Stimulated activated CD4-positive, alpha-beta T cell treated with anti-CD3 and anti-CD28 coated beads, Interleukin-4, amount 100 ng/mL, for 48 hours (primary cell): ENCODE results near the gene PMF1.

ENCODE experiments used
- DNase-seq, 2 donors: peaks; one replicate each; pipeline ENCODE4 v3.0.0-alpha.2; 2020; ENCODE audit warnings: low read depth in 2 of 2

The PMF1 gene

DNA sequence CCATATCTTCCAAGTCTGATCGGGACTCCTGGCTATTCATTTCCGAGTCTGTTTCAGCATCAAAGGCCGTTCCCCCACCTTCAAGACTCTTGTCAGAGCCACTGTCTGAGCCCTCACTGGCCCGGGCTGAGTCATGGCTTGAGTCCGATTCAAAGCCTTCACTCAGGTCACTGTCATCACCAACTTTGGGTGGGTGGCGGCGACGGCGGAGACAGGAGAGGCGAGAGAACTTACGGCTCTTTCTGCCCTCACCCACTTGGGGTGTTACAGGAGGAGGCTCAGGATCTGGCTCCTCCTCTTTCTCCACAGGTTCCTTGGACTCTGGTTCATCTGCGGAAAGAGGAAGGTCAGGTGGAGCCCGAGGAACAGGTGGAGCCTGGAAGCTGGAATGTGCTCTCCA, 53.2 kb downstream of the PMF1 start:
- DNase-seq, result no peak

DNA sequence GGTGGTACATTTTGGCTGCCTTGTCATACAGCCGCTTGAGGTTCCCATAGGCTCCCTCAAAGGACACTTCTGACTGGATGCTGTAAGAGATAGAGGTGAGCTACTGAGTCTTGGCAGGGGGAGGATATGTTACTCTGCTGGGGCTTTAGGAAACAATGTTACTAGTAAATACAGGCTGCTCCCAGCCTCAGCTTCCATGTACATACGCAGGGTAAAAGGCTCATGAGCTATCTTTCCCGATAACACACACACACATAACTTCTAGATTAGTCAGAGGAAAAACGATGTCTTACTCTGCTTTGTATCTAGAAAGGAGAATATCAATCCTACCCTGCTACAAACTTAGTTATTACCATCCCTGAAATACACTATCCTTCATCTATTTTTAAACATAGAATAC, 55.5 kb downstream of the PMF1 start:
- DNase-seq, result no peak

DNA sequence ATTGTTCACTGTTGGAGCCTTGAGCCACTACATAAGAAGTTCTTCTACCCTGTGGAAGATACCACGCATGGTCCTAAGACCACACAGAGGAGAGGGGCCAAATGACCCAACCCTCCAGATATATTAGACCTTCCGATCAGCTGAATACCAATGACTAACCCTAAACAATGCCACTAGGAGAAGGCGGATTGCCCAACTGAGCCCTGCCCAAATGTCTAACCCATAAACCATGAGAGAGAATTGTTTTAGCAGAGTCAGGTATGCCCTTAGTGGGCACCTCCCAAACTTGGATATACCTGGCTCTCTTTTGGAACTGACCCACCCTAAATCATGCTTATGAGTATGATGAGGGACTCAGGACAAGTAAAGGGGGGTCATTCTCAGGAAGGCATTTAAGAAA, 57.5 kb downstream of the PMF1 start:
- DNase-seq, result no peak

DNA sequence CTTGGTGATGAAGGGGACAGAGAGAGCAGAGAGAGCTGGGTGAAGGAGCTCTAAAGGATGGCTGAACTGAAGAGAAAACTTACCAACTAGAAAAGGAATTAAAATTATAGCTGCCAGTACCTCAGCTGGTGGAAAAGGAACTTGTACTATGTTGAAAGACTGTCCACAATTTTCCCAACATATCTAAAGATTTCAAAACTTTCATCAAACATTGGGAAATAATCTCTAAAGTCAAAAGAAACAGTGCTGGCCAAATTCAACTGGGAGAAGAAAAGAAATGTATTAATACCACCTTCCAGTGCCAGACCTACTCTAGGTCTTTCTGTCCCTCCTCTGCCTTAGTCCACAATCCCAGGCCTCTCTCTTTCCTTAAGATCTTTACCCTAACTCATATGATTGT, 63.7 kb downstream of the PMF1 start:
- DNase-seq, result no peak

DNA sequence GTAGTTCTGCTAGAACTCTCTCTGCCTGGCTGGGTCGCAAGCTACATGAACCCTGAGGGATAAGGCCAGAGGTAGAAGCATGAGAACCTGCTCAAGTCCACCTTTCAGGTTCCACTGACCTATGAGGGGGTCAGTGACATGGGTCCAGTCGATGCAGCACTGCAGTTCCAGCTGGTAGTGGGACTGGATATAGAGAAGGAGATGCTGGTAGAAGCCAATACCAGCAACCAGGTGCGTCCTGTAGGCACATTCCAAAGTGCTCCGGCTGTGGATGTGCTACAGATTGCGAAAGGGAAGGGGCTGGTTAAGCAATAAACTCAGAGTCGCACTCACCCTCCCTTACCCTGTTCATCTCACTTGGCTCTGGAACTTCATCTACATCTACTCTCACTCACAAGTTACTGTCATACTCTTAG, 64.2 kb downstream of the PMF1 start:
- DNase-seq, result no peak

DNA sequence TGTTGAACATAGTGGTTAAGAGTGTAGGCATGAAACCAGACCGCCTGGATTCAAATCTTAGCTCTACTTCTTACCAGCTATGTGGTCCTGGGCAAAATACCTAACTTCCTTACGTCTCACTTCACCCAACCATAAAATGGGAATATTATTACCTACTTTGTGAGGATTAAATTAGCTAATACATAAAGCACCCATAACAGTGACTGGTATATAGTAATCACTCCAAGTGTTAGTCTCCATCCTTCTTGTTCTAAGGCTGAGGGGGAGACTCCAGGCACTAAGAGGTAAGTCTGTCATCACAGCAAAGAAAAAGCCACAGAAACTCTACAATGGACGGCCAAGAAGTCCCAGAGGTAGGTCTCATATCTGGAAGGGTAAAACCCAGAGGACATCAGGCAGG, 67.0 kb downstream of the PMF1 start:
- no peak for DNase-seq

DNA sequence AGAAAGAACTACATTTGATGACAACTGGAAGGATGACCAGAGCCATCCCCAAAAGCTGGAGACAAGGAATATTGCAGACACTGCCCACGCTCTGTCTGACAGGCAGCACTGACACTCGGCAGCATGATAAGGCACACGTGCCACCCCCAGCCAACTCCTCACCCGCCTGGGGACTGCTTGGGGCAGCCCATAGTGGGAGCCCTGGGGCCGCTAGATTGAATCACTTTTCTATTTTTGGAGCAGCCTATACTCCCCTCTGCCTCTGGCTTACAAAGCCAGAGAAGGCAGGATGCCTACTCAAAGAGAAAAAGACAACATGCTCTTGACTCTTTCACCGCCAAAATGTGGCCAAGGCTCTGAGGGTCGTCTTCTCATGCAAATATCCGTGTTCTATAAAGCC, 68.5 kb downstream of the PMF1 start:
- peak; percentile 47 to 53 for DNase-seq

DNA sequence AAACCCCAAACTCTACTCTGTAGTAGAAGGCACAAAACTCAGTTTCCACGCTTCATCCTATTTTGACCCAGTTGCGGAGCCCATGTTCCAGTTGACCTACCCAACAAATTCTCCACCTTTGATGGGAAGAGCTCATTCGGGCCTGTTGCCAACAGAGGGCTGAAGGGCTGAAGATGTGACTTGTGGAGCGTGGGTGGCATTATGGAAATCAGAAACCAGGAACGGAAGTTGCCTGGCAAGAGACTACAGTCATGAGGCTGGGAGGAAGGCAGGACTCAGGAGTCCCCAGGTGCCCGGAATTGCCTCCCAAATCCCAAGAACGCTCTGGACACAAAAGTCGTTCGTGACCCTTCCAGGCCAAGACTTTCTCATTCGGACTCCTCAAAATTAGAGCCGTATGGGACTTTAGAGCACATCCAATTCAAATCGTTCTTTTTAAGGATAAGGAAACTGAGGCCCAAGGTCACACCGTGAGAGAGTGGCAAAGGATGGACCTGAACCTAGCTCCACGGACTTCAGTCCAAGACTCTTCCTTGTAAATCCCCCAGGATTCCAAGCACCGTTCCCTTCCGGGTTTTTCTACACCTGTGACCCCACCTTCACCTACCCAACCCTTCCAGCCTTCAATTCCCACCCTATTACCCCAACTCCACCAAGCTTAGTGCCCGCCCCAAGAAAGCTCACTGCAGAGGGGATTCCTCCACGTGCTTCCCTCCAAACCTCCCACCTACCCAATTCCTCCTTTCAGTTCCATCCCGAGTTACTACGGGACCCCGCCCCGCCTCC, 69.1 kb downstream of the PMF1 start:
- peak in 1 of 2 donors; percentile 19 for DNase-seq

DNA sequence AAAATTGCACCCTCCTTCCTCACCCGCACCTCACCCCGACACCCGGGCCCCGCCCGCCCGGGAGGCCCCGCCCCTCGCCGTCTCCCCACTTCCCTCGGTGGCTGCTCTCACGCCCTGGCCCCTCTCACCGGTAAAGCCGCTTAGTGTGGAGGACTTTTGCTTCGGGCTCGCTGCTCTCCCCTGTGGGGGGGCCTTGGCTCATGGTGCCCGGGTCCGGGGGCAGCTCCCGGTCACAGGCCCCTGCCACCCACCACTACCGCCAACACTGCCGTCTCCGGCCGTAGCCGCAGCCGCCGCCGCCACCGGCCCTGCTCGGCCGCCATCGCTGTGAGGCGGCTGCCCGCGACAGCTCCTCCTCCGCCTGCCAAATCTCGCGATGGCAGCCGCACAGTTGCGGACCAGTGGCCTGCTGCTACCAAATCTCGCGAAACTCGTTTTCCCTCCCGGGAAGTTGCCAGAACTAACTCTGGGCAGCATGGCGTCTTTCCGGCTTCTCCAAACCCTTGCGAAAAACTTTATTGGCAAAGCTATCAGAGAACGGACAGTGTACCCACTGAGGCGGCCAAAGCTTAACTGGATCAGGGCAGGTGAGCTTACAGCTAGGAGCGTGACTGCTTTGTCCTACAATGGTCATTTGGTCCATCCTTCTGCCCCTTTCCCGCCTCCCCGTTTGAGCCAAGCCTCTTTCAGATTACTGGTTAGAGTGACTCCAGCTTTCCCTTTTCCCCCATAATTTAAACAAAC, 69.8 kb downstream of the PMF1 start, which contains the start of gene SMG5:
Gene SMG5, minus strand, starts transcription at position 347 of the 744 bp plus-strand sequence. Its CDS starts 145 bp downstream, at position 202.
- peak; percentile 91 to 97 for DNase-seq

DNA sequence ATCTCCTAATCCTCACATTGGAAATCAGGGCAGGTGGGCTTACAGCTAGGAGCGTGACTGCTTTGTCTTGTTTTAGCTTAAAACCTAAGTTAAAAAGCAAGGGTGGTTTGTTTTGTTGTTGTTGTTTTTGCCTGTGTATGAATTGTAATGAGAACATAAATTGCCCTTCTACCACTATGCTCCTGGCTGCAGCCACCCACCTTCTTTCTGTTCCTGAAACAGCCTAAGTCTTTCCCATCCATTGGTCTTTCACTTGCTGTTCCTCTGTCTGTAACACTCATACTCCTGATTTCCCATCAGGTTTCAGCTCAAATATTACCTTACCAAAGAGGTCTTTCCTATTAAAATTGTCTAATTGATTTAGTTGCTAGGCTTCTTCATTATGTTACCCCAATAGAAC, 70.7 kb downstream of the PMF1 start:
- DNase-seq, result no peak

DNA sequence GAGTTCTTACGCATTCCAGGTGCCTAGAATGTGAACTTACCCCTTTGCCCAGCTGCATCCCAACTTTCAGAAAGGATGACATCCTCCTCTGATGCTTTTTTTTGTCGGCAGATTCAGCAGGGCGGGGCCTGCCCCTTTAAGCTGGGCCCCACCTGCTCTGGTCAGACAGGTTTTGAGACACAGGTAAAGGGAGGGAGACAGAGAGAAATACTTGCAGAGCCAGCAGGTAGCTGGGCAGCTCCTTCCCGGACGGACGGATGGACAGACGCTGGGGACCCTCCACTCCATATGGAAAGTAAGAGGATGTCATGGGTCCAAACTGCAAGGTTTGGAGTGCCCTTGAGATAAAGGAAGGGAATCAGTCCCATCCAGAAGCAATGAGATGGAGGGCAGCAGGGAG, 71.3 kb downstream of the PMF1 start, which contains the start of gene TMEM79:
Gene TMEM79, plus strand, starts transcription at position 214 of the 400 bp plus-strand sequence. CDS start 902 bp downstream, outside the sequence.
- no peak for DNase-seq

DNA sequence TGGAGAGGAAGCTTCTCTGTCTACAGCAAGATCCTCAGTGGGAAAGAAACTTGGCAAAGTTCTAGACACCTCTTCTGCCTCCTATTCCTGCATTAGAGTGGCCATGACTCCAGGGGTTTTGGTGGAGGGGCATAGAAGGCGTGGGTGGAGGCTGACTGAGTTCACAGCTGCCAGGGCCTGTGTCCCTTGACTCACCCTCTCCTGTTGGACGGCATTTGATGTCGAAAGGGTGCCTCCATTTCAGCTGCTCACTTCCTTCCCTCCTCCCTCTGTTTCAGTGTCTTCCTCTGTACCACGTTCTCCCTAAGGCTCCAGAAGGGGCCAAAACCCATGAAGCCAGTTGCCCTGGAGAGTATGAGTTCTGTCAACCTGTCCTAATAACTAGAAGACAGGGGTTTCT, 72.0 kb downstream of the PMF1 start:
- no peak for DNase-seq

DNA sequence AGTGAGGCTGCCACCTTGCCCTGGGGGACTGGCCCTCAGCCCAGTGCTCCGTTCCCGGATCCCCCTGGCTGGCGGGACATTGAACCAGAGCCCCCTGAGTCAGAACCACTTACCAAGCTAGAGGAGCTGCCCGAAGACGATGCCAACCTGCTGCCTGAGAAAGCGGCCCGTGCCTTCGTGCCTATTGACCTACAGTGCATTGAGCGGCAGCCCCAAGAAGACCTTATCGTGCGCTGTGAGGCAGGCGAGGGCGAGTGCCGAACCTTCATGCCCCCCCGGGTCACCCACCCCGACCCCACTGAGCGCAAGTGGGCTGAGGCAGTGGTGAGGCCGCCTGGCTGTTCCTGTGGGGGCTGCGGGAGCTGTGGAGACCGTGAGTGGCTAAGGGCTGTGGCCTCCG, 72.6 kb downstream of the PMF1 start:
- no peak for DNase-seq

DNA sequence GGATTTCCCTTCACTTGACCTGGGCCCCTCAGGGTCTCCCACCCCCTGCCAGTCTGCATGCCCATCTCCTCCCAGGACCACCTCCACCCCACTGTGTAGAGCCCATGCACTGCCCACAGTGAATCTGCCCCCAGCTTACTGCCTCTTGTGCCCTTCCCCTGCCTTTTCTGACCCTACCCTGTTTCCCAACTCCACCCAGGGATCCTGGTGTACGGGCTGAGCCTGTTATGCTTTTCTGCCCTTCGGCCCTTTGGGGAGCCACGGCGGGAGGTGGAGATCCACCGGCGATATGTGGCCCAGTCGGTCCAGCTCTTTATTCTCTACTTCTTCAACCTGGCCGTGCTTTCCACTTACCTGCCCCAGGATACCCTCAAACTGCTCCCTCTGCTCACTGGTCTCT, 73.3 kb downstream of the PMF1 start:
- DNase-seq, result no peak
